ENCODE data around the gene GCK.

The GCK gene

GRCh38 chr7:44098092-44099068, 90.9 kb downstream of the GCK start:
- H3K36me3 ChIP-seq: no peaks in the 10 kb centered on the region
- H3K4me3 ChIP-seq: no peak overlapping the region
- no peaks in the 10 kb centered on the region for H3K27me3 ChIP-seq
- H3K27ac ChIP-seq: peak overlapping the region; percentile 98 to 100
- no peak for TF ChIP-seq CTCF (IDR thresholded peaks at IDR 0.05)
- DNase-seq: no peak
- no peaks in the 10 kb centered on the region for H3K9me3 ChIP-seq
- H3K4me1 ChIP-seq: peaks cover 0 to 86% (median 55%) of the 10 kb centered on the region in 4 donors
- intact Hi-C loops (cut with DNase I; ENCODE audit: low total_unique reads): no loop called here

- no peak overlapping the region for H3K4me3 ChIP-seq
- peak overlapping the region; percentile 98 to 100 for H3K27ac ChIP-seq
- no peak for DNase-seq
- H3K4me1 ChIP-seq: peaks cover 0 to 75% (median 46%) of the 10 kb centered on the region in 4 donors
- no peak for TF ChIP-seq CTCF (IDR thresholded peaks at IDR 0.05)
- no peaks in the 10 kb centered on the region for H3K9me3 ChIP-seq
- intact Hi-C loops (cut with DNase I; ENCODE audit: low total_unique reads): no loop called here
- H3K27me3 ChIP-seq: no peaks in the 10 kb centered on the region
- no peaks in the 10 kb centered on the region for H3K36me3 ChIP-seq
These were observed 91.9 kb downstream of the GCK start for GRCh38 chr7:44097064-44097932.

- H3K36me3 ChIP-seq: no peaks in the 10 kb centered on the region
- peaks cover 0 to 74% (median 42%) of the 10 kb centered on the region in 4 donors for H3K4me1 ChIP-seq
- H3K27ac ChIP-seq: peak overlapping the region; percentile 98 to 100
- H3K9me3 ChIP-seq: no peaks in the 10 kb centered on the region
- H3K4me3 ChIP-seq: no peak overlapping the region
- no peak for DNase-seq
- no peak for TF ChIP-seq CTCF (IDR thresholded peaks at IDR 0.05)
- no peaks in the 10 kb centered on the region for H3K27me3 ChIP-seq
- intact Hi-C loops (cut with DNase I; ENCODE audit: low total_unique reads): no loop called here
These were observed 92.8 kb downstream of the GCK start for GRCh38 chr7:44096326-44096881.

- Histone ChIP-seq H3K4me3 (no peak overlapping the region), H3K27me3 (no peaks in the 10 kb centered on the region), H3K36me3 (no peaks in the 10 kb centered on the region), H3K9me3 (no peaks in the 10 kb centered on the region), H3K27ac (peak overlapping the region; percentile 93 to 98), H3K4me1 (peaks cover 0 to 74% (median 40%) of the 10 kb centered on the region in 4 donors)
- no peak for TF ChIP-seq CTCF (IDR thresholded peaks at IDR 0.05)
- DNase-seq: no peak
- intact Hi-C loops (cut with DNase I; ENCODE audit: low total_unique reads): no loop called here
These were observed 93.5 kb downstream of the GCK start for GRCh38 chr7:44095781-44096180.

- Histone ChIP-seq H3K4me1 (peaks cover 0 to 74% (median 40%) of the 10 kb centered on the region in 4 donors), H3K36me3 (no peaks in the 10 kb centered on the region), H3K9me3 (no peaks in the 10 kb centered on the region), H3K4me3 (no peak overlapping the region), H3K27ac (peak overlapping the region; percentile 93 to 98), H3K27me3 (no peaks in the 10 kb centered on the region)
- no peak for DNase-seq
- intact Hi-C loops (cut with DNase I; ENCODE audit: low total_unique reads): no loop called here
- TF ChIP-seq CTCF (IDR thresholded peaks at IDR 0.05): no peak
These were observed 94.2 kb downstream of the GCK start for GRCh38 chr7:44094883-44095592.

All from tibial artery (tissue), 4 donors.